WI38 (cell line): ENCODE data around the gene PRR27.
"Not testable (repeated sequence)": the region's sequence is repeated elsewhere in the genome, so short reads cannot be mapped to it uniquely, and the experiment has no call there.

ENCODE experiments used
- H3K4me3 ChIP-seq: 2 replicates; pipeline ENCODE4 v1.5.1; 2011; ENCODE audit warnings: low read depth, mild to moderate bottlenecking, control low read depth, low read length
- TF ChIP-seq, protein P1 (sequence below): IDR thresholded peaks from 2 replicates; pipeline ENCODE4 v1.5.1; 2012; ENCODE audit warnings: low read depth, mild to moderate bottlenecking, control low read depth, low read length

PRR27 gene

DNA sequence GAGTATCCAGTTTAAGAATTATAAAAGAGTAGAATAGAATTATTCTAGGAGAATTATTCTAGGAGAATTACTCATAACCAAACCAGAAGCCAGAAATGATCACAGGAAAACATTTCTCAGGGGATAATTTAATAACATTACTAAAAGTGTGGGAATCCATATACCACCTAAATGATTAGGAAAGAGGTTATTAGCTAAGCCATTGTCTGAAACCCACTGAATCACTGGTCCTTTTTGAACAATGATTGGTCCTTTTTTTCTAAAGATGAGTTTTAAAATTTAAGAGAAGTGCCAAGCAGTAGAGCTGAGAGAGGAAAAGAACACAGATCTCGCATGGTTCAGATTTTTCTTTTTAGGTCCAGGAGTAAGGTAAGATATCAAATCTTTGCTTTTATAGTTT, 41.4 kb downstream of the PRR27 start, which contains the start of gene ODAM:
TSS of gene ODAM (plus strand) at position 301 of the 400 bp plus-strand sequence. CDS start 819 bp downstream, outside the sequence.
- TF ChIP-seq, protein P1, sequence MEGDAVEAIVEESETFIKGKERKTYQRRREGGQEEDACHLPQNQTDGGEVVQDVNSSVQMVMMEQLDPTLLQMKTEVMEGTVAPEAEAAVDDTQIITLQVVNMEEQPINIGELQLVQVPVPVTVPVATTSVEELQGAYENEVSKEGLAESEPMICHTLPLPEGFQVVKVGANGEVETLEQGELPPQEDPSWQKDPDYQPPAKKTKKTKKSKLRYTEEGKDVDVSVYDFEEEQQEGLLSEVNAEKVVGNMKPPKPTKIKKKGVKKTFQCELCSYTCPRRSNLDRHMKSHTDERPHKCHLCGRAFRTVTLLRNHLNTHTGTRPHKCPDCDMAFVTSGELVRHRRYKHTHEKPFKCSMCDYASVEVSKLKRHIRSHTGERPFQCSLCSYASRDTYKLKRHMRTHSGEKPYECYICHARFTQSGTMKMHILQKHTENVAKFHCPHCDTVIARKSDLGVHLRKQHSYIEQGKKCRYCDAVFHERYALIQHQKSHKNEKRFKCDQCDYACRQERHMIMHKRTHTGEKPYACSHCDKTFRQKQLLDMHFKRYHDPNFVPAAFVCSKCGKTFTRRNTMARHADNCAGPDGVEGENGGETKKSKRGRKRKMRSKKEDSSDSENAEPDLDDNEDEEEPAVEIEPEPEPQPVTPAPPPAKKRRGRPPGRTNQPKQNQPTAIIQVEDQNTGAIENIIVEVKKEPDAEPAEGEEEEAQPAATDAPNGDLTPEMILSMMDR: no peak
- H3K4me3 ChIP-seq: no peak within 1 kb of the TSS

DNA sequence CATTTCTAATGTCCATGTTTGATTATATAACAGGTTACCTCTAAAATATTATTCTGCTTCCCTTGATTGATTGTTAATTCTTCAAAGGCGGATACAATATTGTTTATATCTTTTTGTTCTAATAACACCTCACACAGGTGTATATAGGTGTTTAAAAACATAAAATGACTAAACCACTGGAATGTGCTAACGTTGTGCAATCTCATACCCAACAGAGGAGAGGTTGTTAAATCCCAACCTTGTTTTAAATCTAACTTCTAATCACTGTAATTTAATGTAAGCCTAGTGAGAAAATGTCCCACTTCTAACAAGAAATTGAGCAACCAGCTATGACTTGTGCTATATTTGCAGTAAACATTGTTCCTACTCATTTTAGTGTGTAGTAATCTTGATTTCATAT, 42.8 kb downstream of the PRR27 start:
- TF ChIP-seq, protein P1: no peak
- no peak overlapping the region for H3K4me3 ChIP-seq

DNA sequence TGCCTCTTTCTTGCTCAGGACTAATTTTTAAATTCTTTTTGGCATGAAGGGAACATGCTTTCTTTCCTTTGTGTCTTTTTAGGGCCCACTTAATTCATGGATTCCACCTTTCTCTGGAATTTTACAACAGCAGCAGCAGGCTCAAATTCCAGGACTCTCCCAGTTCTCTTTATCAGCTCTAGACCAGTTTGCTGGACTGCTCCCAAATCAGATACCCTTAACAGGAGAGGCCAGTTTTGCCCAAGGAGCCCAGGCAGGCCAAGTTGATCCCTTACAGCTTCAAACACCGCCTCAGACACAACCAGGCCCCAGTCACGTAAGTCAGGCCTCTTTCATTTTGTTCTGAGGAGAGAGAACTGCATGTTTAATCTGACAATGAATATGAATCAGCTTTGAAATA, 43.8 kb downstream of the PRR27 start:
- TF ChIP-seq, protein P1: no peak
- H3K4me3 ChIP-seq: no peak overlapping the region

DNA sequence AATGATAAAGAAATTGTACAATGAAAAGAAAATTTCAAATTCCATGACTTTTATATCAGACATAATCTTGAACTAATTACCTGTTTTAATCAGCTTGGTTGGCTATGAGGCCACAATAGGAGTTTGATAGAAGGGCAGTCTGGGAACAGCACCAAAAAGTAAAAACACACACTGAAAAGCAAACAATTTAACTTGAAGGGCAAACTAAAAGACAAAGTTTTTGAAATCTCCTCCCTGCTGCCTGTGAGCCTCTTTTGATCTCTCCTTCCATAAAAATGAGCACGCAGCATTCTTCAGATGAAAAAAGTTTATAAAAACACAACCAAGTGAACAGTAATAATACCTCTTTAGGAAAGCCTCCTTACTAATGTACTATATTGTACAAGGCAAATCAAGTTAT, 49.6 kb downstream of the PRR27 start:
- no peak overlapping the region for H3K4me3 ChIP-seq
- TF ChIP-seq, protein P1: no peak

DNA sequence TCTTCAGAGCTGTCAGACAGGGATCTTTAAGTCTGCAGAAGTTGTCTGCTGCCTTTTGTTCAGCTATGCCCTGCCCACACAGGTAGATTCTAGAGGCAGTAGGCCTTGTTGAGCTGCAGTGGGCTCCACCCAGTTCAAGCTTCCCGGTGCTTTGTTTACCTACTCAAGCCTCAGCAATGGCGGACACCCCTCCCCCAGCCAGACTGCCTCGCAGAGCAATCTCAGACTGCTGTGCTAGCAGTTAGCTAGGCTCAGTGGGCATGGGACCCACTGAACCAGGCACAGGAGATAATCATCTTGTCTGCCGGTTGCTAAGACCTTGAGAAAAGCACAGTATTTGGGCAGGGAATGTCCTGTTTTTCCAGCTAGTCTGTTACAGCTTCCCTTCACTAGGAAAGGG, 58.7 kb downstream of the PRR27 start:
- H3K4me3 ChIP-seq: not testable (repeated sequence)
